HG03378 (cell line): ENCODE measurements around the gene GREM2.

ENCODE experiments used
- ATAC-seq: cut with Tn5 transposase; IDR thresholded peaks from one replicate; pipeline ENCODE4 v1.9.1; 2021; ENCODE audit warnings: mild to moderate bottlenecking, moderate library complexity; ENCODE audit not compliant: unreplicated experiment

Gene GREM2

DNA sequence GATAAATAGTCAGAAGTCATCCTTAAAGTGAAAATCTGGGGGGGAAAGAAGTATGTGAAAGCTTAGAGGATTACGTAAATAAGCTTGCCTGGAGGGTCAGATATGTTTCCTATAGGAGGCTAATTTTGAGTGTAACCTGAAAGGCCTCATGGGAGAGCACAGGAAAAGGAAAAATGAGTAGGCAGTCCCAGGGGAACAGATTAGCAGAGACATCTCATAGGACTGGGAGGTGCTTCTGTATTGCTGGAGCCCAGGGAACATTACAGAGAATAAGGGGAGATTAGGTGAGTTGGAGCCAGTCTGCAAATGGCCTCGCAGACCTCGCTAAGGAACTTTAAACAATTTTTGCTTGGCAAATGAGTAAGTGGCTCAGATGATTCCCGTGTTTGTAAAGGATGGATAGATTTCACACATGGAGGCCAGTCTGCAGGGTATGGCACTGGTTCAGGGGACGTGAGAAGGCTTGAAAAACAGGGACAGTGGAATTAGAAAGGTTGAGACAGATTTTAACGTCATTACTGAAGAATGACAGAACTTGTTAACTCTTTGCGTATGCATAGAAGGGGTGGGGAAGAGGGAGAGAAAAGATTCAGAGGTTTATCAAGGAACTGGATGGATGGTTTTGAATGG is 149.1 kb downstream of the GREM2 start:
- ATAC-seq = no peak

DNA sequence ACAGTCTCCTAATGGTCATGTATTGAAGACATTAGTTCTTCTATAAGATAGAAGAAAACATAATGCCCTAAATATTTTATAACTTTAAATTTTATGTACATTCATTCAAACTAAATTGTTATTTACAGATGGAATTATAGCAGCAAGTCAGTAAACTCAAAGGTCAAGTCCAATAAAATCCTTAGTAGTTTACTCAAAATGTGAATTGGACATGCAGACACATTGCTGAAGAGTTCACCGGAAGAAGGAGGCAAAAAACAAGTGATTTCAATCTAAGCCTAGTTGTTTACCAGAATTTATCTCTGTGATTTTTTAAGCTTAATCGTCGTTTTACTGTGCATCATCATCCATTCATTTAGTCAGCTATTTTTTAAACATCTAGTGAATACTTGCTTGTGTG is 149.7 kb downstream of the GREM2 start:
- no peak for ATAC-seq

DNA sequence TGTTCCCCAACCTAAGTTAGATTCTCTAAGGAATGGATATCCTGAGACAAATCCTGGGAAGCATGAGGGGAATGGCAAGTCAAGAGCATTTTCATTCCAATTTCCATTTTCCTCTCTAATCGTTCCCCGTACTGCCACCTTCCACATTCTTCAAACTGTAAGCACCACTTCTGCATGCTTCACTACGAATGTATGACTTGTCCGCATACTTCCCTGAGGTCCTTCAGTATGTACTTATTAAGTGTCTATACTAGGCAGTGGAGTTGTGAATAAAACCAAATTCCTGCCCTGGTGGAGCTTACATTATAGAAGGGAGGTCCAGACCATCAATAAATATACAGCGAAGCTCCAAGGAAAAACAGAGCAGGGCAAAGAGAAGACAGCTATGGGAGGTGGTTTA is 154.8 kb downstream of the GREM2 start:
- ATAC-seq = no peak

DNA sequence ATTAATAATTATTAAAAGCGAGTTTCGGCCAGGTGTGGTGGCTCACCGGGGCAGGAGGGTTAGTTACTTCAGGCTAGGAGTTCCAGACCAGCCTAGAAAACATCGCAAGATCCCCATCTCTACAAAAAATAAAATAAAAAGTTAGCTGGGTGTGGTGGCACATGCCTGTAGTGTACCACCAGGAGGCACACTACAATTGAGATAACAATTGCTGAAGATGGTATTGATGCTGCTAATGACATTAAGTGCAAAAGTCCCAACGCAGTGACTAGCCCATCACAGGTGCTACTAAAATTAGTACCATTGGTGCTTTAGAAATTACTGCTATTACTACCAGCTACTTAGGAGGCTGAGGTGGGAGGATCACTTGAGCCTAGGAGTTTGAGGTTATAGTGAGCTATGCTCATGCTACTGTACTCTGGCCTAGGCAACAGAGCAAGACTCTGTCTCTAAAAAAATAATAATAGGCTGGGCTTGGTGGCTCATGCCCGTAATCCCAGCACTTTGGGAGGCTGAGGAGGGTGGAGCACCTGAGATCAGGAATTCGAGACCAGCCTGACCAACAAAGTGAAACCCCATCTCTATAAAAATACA is 156.6 kb downstream of the GREM2 start:
- no peak for ATAC-seq

DNA sequence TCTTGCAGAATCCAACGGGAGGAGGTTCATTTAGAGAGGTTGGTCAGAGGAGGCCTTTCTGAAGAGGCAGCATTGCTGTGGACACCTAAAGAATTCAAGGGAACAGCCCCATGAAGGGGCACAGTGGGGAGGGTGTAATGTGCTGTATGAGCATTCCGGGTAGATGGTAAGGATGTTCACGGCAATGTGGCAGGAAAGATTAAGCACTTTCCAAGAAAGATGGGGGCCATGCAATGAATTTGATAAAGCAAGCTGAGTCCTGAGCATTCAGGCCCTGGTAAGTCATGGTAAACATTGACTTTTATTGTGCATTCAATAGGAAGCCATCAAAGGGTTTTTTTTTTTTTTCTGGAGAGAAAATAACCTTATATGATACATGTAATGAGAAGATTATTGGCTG is 166.6 kb downstream of the GREM2 start:
- ATAC-seq = no peak

DNA sequence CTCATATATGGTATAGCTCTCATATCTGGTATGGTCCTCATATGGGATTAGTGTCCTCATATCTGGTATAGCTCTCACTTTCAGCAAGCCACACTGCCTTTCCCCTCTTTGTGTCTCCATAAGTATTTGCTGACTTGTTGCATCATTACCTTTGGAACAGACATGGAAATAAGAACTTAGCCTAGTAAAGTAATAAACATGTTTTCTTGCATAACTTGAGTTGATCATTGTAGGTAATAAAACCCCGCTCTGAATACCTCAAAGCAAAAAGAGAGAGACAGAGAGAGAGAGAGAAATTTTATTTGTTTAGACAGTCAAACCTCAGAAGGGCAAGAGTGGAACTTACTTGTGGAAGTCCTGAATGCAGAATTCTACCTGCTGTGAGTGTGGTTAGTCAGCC is 170.3 kb downstream of the GREM2 start:
- ATAC-seq = no peak
